Measurements from ENCODE around the gene SPOCK2. TPM values are rescaled to one million over a fixed set of nuclear protein-coding genes. Genes with fewer than 3 reads are reported as not detected.

SPOCK2 gene
- total and polyA plus RNA-seq, 2 of the 13 experiments (the other 11 are each of a cell fraction or from before 2014, with no cell fraction given), result 8.6 to 30.6 TPM

DNA sequence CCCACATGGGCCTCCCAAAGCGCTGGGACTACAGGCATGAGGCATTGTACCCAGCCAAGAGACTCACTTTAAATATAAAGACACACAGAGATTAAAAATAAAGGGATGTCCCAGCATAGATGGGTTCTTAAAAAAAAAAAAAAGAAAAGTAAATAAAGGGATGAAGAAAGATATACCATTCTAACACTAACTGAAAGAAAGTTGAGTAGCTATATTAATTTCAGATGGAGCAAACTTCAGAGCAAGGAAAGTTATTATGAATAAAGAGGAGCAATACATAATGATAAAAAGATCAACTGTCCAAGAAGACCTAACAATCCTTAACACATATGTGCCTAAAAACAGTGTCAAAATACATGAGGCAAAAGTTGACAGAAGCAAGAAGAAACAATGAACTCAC, 33.0 kb upstream of the SPOCK2 start:
- no peak for FAIRE-seq
- POLR2A ChIA-PET, result no interaction called here

DNA sequence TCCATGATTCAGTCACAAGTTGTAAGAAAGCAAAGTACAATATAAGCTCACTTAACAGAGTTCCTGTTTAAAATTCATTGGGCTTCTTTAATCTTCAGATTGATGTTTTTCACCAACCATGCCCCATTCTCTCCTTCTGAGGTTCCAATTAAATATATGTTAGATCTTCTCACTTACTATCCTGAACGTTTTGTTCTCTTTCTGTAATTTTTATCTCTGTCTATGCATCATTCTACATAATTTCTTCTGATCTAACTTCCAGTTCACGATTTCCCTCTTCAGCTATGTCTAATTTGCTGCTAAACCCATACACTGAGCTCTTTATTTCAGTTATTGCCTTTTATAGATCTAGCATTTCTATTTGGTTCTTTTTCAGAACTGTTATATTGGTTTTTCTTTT, 28.0 kb upstream of the SPOCK2 start:
- ChIA-PET POLR2A (no interaction called here), CTCF (ENCODE audit: low intra/inter-chr PET ratio, low total read pairs) (no interaction called here)
- Histone ChIP-seq H2AFZ (ENCODE audit: low read length) (no peak overlapping the region), H3K9ac (ENCODE audit: insufficient read depth, low read depth, low read length) (no peak overlapping the region), H3K4me3 (replicated peaks in 1 of 3; ENCODE audit: insufficient read depth in 1 of 3, low read depth in 2 of 3, low read length in 3 of 3) (no peak overlapping the region), H3K27me3 (ENCODE audit: control insufficient read depth in 1 of 2, insufficient read depth in 2 of 2, low read length in 2 of 2) (no peaks in the 10 kb centered on the region), H3K4me2 (ENCODE audit: low read depth, low read length) (no peak overlapping the region), H3K36me3 (replicated peaks in 1 of 2; ENCODE audit: control insufficient read depth in 1 of 2, insufficient read depth in 2 of 2, low read length in 2 of 2) (peaks cover 0 to 2% of the 10 kb centered on the region in 2 experiments; a peak in 1 of 5 replicates), H3K4me1 (ENCODE audit: insufficient read depth, low read length) (no peaks in the 10 kb centered on the region), H3K9me3 (ENCODE audit: low read length) (no peaks in the 10 kb centered on the region), H4K20me1 (ENCODE audit: insufficient read depth, low read length) (no peaks in the 10 kb centered on the region), H3K27ac (ENCODE audit: extremely low read length, insufficient read depth, low read length) (no peak overlapping the region), H3K79me2 (ENCODE audit: insufficient read depth, low read length) (no peaks in the 10 kb centered on the region)
- WGBS (ENCODE audit: low lambda C conversion rate), result 91% methylated on average over 2 of the region's 2 CpGs
- intact Hi-C loops (cut with micrococcal nuclease; ENCODE audit: unreplicated experiment) (no loop called here), in situ Hi-C loops (cut with HindIII; ENCODE audit: extremely low pct_ligation_motif_present, low pct_unique_long_range_greater_than_20kb) (no loop called here)
- TF ChIP-seq ZFP82 (CRISPR knock-in tag; IDR thresholded peaks at IDR 0.05; ENCODE audit: borderline replicate concordance) (0 out of 2 replicates have a peak, but pooled peaks have one; percentile 28), HIVEP1 (CRISPR knock-in tag; IDR thresholded peaks at IDR 0.05) (no peak)
- FAIRE-seq (no peak), ATAC-seq (no peak), DNase-seq (ENCODE audit: low spot score) (no peak)
- BruUV-seq (replicated peaks), result no TSS peak

More for the DNA sequence above, 33.0 kb upstream of the SPOCK2 start:
- Histone ChIP-seq H3K4me1 (ENCODE audit: insufficient read depth, low read length) (no peaks in the 10 kb centered on the region), H3K27ac (ENCODE audit: extremely low read length, insufficient read depth, low read length) (no peak overlapping the region), H3K4me2 (ENCODE audit: low read depth, low read length) (no peak overlapping the region), H3K4me3 (replicated peaks in 1 of 3; ENCODE audit: insufficient read depth in 1 of 3, low read depth in 2 of 3, low read length in 3 of 3) (no peak overlapping the region), H3K27me3 (ENCODE audit: control insufficient read depth in 1 of 2, insufficient read depth in 2 of 2, low read length in 2 of 2) (no peaks in the 10 kb centered on the region), H3K9ac (ENCODE audit: insufficient read depth, low read depth, low read length) (no peak overlapping the region), H2AFZ (ENCODE audit: low read length) (no peak overlapping the region), H4K20me1 (ENCODE audit: insufficient read depth, low read length) (no peaks in the 10 kb centered on the region), H3K9me3 (ENCODE audit: low read length) (no peaks in the 10 kb centered on the region), H3K79me2 (ENCODE audit: insufficient read depth, low read length) (no peaks in the 10 kb centered on the region), H3K36me3 (replicated peaks in 1 of 2; ENCODE audit: control insufficient read depth in 1 of 2, insufficient read depth in 2 of 2, low read length in 2 of 2) (peaks cover 0 to 2% of the 10 kb centered on the region in 2 experiments; a peak in 2 of 5 replicates)
- WGBS (ENCODE audit: low lambda C conversion rate), result 100% methylated on average over 1 of the region's 1 CpG
- DNase-seq (ENCODE audit: low spot score), result no peak
- TF ChIP-seq, protein P1, sequence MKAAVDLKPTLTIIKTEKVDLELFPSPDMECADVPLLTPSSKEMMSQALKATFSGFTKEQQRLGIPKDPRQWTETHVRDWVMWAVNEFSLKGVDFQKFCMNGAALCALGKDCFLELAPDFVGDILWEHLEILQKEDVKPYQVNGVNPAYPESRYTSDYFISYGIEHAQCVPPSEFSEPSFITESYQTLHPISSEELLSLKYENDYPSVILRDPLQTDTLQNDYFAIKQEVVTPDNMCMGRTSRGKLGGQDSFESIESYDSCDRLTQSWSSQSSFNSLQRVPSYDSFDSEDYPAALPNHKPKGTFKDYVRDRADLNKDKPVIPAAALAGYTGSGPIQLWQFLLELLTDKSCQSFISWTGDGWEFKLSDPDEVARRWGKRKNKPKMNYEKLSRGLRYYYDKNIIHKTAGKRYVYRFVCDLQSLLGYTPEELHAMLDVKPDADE (CRISPR knock-in tag; IDR thresholded peaks at IDR 0.05), result no peak
- TF ChIP-seq PTBP1 (IDR thresholded peaks at IDR 0.05; ENCODE audit: low read depth, low read length, poor library complexity, severe bottlenecking), result no peak
- intact Hi-C loops (cut with micrococcal nuclease; ENCODE audit: unreplicated experiment), result loop anchor here (10.0 kb wide), 1 partner anchor 103 kb away; no protein-coding TSS in a partner anchor
- CTCF ChIA-PET (ENCODE audit: low intra/inter-chr PET ratio, low total read pairs), result no interaction called here
- in situ Hi-C loops (cut with HindIII; ENCODE audit: extremely low pct_ligation_motif_present, low pct_unique_long_range_greater_than_20kb), result no loop called here
- BruUV-seq (replicated peaks), result no TSS peak
- no peak for ATAC-seq

All from HepG2 (cell line).